Sigmoid colon (tissue), 7 donors: ENCODE data around the gene ITGB2. TPM values are rescaled to one million over a fixed set of nuclear protein-coding genes. Genes with fewer than 3 reads are reported as not detected.

Experiments used
- DNase-seq: peaks from one replicate; pipeline ENCODE4 v3.0.0-alpha.2; 2019
- H3K27ac ChIP-seq, 4 donors: fragments of 200-600 bp; sonication (generic); one replicate each; pipeline ENCODE4 v1.5.1; 2016 to 2019; ENCODE audit warnings: mild to moderate bottlenecking in 1 of 4
- H3K27me3 ChIP-seq, 3 donors: fragments of 200-600 bp; sonication (generic); one replicate each; pipeline ENCODE4 v1.5.1; 2019; ENCODE audit warnings: mild to moderate bottlenecking in 1 of 3
- H3K36me3 ChIP-seq, 4 donors: fragments of 200-600 bp; sonication (generic); one replicate each; pipeline ENCODE4 v1.5.1; 2016 to 2019
- H3K4me1 ChIP-seq, 4 donors: fragments of 200-600 bp; sonication (generic); one replicate each; pipeline ENCODE4 v1.5.1; 2017 to 2019
- H3K4me3 ChIP-seq, 4 donors: fragments of 200-600 bp; sonication (generic); one replicate each; pipeline ENCODE4 v1.5.1; 2017 to 2019; ENCODE audit warnings: mild to moderate bottlenecking in 2 of 4, moderate library complexity in 1 of 4
- H3K9me3 ChIP-seq, 4 donors: fragments of 200-600 bp in 3 of 4; sonication (generic) in 3 of 4; one replicate each; pipeline versions ENCODE4 v1.5.1 to v1.6.1; 2013 to 2019
- CTCF ChIP-seq, 4 experiments: fragments of 450-650 bp in 3 of 4; fragments of 200-600 bp in 1 of 4; IDR thresholded peaks; one replicate each; pipeline ENCODE4 v1.5.1; 2016 to 2019; ENCODE audit warnings: antibody characterized with exemption in 4 of 4, mild to moderate bottlenecking in 3 of 4, moderate library complexity in 2 of 4
- EP300 ChIP-seq, 4 donors: sonication (generic); formaldehyde crosslinking; IDR thresholded peaks; one replicate each; pipeline ENCODE4 v1.6.1; 2017; ENCODE audit warnings: antibody characterized with exemption in 4 of 4
- POLR2A ChIP-seq, 2 donors: fragments of 450-650 bp; IDR thresholded peaks; one replicate each; pipeline ENCODE4 v1.6.1; 2016; ENCODE audit warnings: antibody characterized with exemption in 2 of 2, mild to moderate bottlenecking in 2 of 2, moderate library complexity in 2 of 2
- POLR2AphosphoS5 ChIP-seq, 4 donors: sonication (generic); formaldehyde crosslinking; IDR thresholded peaks; one replicate each; pipeline ENCODE4 v1.6.1; 2017; ENCODE audit warnings: antibody characterized with exemption in 4 of 4
- WGBS, 2 donors: extraction: QIAGEN DNeasy Blood & Tissue Kit; methylation state at CpG; one replicate each; pipeline ENCODE4 v1.1.7; 2013; 5-methylcytosine and 5-hydroxymethylcytosine counted together
- intact Hi-C: fragments of 100-400 bp; cut with DNase I; formaldehyde crosslinking; loops from one replicate; pipeline ENCODE4 v1.15.1; 2023
- polyA plus RNA-seq, 3 donors: library from polyadenylated mRNA; stranded (reverse); fragments of 200-250 nt; gene quantifications; one replicate each; pipeline ENCODE4 v1.2.3, GENCODE V29; 2013
- total RNA-seq, 4 donors: library from RNA; depleted of rRNA; stranded (reverse); fragments of >200 nt; gene quantifications; one replicate each; pipeline ENCODE4 v1.1.0, GENCODE V29; 2016
- donor health status: healthy with polysubstance abuse.
- donor health status: Bipolar disorder and iron deficiency.
- donor health status: healthy.

Gene ITGB2
- total and polyA plus RNA-seq, 7 donors: 14.7 to 103 (median 55.9) TPM

- H3K27me3 ChIP-seq: peaks cover 0 to 27% (median 0%) of the 10 kb centered on the region in 3 donors
- WGBS, 2 donors: 3 to 7% methylated on average over 34 of the region's 34 CpGs
- no peak for TF ChIP-seq POLR2A (IDR thresholded peaks at IDR 0.05)
- peak in 2 of 4 experiments; percentile 19 to 23 for TF ChIP-seq CTCF (IDR thresholded peaks at IDR 0.05)
- peaks cover 14 to 24% (median 20%) of the 10 kb centered on the region in 4 donors for H3K36me3 ChIP-seq
- intact Hi-C loops: no loop called here
- peak overlapping the region in 2 of 4 donors; percentile 12 to 54 for H3K27ac ChIP-seq
- peak; percentile 79 for DNase-seq
- peaks cover 0 to 23% (median 19%) of the 10 kb centered on the region in 4 donors for H3K4me1 ChIP-seq
- H3K9me3 ChIP-seq: no peaks in the 10 kb centered on the region
- H3K4me3 ChIP-seq: peak overlapping the region in 3 of 4 donors; percentile 27 to 42 (median 37)
These were observed 75.1 kb downstream of the ITGB2 start for GRCh38 chr21:44845418-44846223.

GRCh38 chr21:44844256-44844655 lies 76.4 kb downstream of the ITGB2 start:
- no peak overlapping the region for H3K27ac ChIP-seq
- peaks cover 5 to 10% (median 7%) of the 10 kb centered on the region in 4 donors for H3K36me3 ChIP-seq
- 84 to 86% methylated on average over 16 of the region's 16 CpGs for WGBS, 2 donors
- DNase-seq: no peak
- no peaks in the 10 kb centered on the region for H3K9me3 ChIP-seq
- H3K4me3 ChIP-seq: no peak overlapping the region
- intact Hi-C loops: no loop called here
- peaks cover 0 to 23% (median 19%) of the 10 kb centered on the region in 4 donors for H3K4me1 ChIP-seq
- no peak for TF ChIP-seq CTCF (IDR thresholded peaks at IDR 0.05)
- no peak for TF ChIP-seq POLR2A (IDR thresholded peaks at IDR 0.05)
- TF ChIP-seq EP300 (IDR thresholded peaks at IDR 0.05): no peak
- no peak for TF ChIP-seq POLR2AphosphoS5 (IDR thresholded peaks at IDR 0.05)
- peaks cover 0 to 27% (median 0%) of the 10 kb centered on the region in 3 donors for H3K27me3 ChIP-seq

- intact Hi-C loops: no loop called here
- Histone ChIP-seq H3K4me1 (peaks cover 0 to 23% (median 19%) of the 10 kb centered on the region in 4 donors), H3K27ac (no peak overlapping the region), H3K27me3 (peaks cover 0 to 27% (median 0%) of the 10 kb centered on the region in 3 donors), H3K4me3 (no peak overlapping the region), H3K9me3 (no peaks in the 10 kb centered on the region), H3K36me3 (no peaks in the 10 kb centered on the region)
- WGBS, 2 donors: 82 to 85% methylated on average over 23 of the region's 23 CpGs
- no peak for TF ChIP-seq EP300 (IDR thresholded peaks at IDR 0.05)
- TF ChIP-seq CTCF (IDR thresholded peaks at IDR 0.05): no peak
- TF ChIP-seq POLR2AphosphoS5 (IDR thresholded peaks at IDR 0.05): no peak
- no peak for TF ChIP-seq POLR2A (IDR thresholded peaks at IDR 0.05)
- no peak for DNase-seq
These were observed 77.8 kb downstream of the ITGB2 start for GRCh38 chr21:44842721-44843445.

- 86 to 87% methylated on average over 10 of the region's 10 CpGs for WGBS, 2 donors
- intact Hi-C loops: no loop called here
- TF ChIP-seq EP300 (IDR thresholded peaks at IDR 0.05) (no peak), POLR2AphosphoS5 (IDR thresholded peaks at IDR 0.05) (no peak)
These were observed 78.6 kb downstream of the ITGB2 start for GRCh38 chr21:44842087-44842486.

GRCh38 chr21:44840771-44841170 lies 79.9 kb downstream of the ITGB2 start:
- peaks cover 0 to 13% (median 10%) of the 10 kb centered on the region in 4 donors for H3K4me1 ChIP-seq
- no peak for TF ChIP-seq CTCF (IDR thresholded peaks at IDR 0.05)
- no peak for TF ChIP-seq POLR2AphosphoS5 (IDR thresholded peaks at IDR 0.05)
- no peak for TF ChIP-seq POLR2A (IDR thresholded peaks at IDR 0.05)
- no peaks in the 10 kb centered on the region for H3K9me3 ChIP-seq
- H3K4me3 ChIP-seq: no peak overlapping the region
- H3K27ac ChIP-seq: no peak overlapping the region
- WGBS, 2 donors: 85% methylated on average over 11 of the region's 11 CpGs
- H3K36me3 ChIP-seq: no peaks in the 10 kb centered on the region
- DNase-seq: no peak
- intact Hi-C loops: no loop called here
- H3K27me3 ChIP-seq: peaks cover 0 to 27% (median 0%) of the 10 kb centered on the region in 3 donors

More at GRCh38 chr21:44842087-44842486, 78.6 kb downstream of the ITGB2 start:
- Histone ChIP-seq H3K9me3 (no peaks in the 10 kb centered on the region), H3K4me1 (peaks cover 0 to 20% (median 17%) of the 10 kb centered on the region in 4 donors), H3K27ac (no peak overlapping the region), H3K27me3 (peaks cover 0 to 27% (median 0%) of the 10 kb centered on the region in 3 donors), H3K4me3 (no peak overlapping the region), H3K36me3 (no peaks in the 10 kb centered on the region)
- DNase-seq: no peak
